WTC11 (cell line): ENCODE data around the gene MCUR1. TPM values are rescaled to one million over a fixed set of nuclear protein-coding genes. Genes with fewer than 3 reads are reported as not detected.

Experiments
- ATAC-seq: fragments of 200-7000 bp; cut with Tn5 transposase; 2 replicates; pipeline ENCODE4 v1.10.0; 2021; ENCODE audit warnings: mild to moderate bottlenecking, moderate library complexity
- CTCF ChIA-PET: fragments of 300-600 bp; sonication (Branson Sonifier 250); formaldehyde crosslinking; loops from one replicate; lab custom pipeline; 2021; ENCODE audit warnings: antibody characterized with exemption; lab: Charles Lee
- POLR2A ChIA-PET: fragments of 350-600 bp; sonication (Branson Sonifier 250); formaldehyde crosslinking; loops from one replicate; lab custom pipeline; 2021; ENCODE audit warnings: antibody characterized with exemption; lab: Charles Lee
- DNase-seq: peaks from one replicate; pipeline ENCODE4 v3.0.0; 2021; ENCODE audit warnings: low spot score
- H3K27ac Mint-ChIP-seq: 2 replicates; pipeline ENCODE4 v1.8.0; 2021; ENCODE audit warnings: mixed read lengths
- H3K27me3 Mint-ChIP-seq: 2 replicates; pipeline ENCODE4 v1.8.0; 2021; ENCODE audit warnings: low read depth, mild to moderate bottlenecking, moderate library complexity, mixed read lengths
- H3K36me3 Mint-ChIP-seq: 2 replicates; pipeline ENCODE4 v1.8.0; 2021; ENCODE audit warnings: mixed read lengths
- H3K4me1 Mint-ChIP-seq: 2 replicates; pipeline ENCODE4 v1.8.0; 2022; ENCODE audit warnings: mixed read lengths
- H3K4me3 Mint-ChIP-seq: 2 replicates; pipeline ENCODE4 v1.8.0; 2021; ENCODE audit warnings: mild to moderate bottlenecking, moderate library complexity, mixed read lengths
- H3K9me3 Mint-ChIP-seq: 2 replicates; pipeline ENCODE4 v1.8.0; 2021; ENCODE audit warnings: mixed read lengths
- CBFB ChIP-seq: sonication (generic); formaldehyde crosslinking; IDR thresholded peaks from 2 replicates; pipeline ENCODE4 v1.8.1; 2022; ENCODE audit warnings: mild to moderate bottlenecking, low read depth, missing genetic modification reagents
- CREM ChIP-seq: sonication (generic); formaldehyde crosslinking; IDR thresholded peaks from 2 replicates; pipeline ENCODE4 v1.8.1; 2022; ENCODE audit warnings: mild to moderate bottlenecking, missing genetic modification reagents, moderate library complexity
- ELF4 ChIP-seq: sonication (generic); formaldehyde crosslinking; IDR thresholded peaks from 2 replicates; pipeline ENCODE4 v1.8.1; 2022; ENCODE audit warnings: low read depth, mild to moderate bottlenecking, moderate library complexity, missing genetic modification reagents
- FOXK1 ChIP-seq: sonication (generic); formaldehyde crosslinking; IDR thresholded peaks from 2 replicates; pipeline ENCODE4 v1.8.0; 2022; ENCODE audit warnings: mild to moderate bottlenecking, moderate library complexity, missing genetic modification reagents
- NR1H2 ChIP-seq: sonication (generic); formaldehyde crosslinking; IDR thresholded peaks from 2 replicates; pipeline ENCODE4 v1.9.0; 2021; ENCODE audit warnings: mild to moderate bottlenecking, moderate library complexity, missing genetic modification reagents
- ZNF121 ChIP-seq: sonication (generic); formaldehyde crosslinking; IDR thresholded peaks from 2 replicates; pipeline ENCODE4 v1.8.0; 2023; ENCODE audit warnings: missing genetic modification reagents
- ZNF138 ChIP-seq: sonication (generic); formaldehyde crosslinking; conservative IDR thresholded peaks from 2 replicates; pipeline ENCODE4 v1.8.1; 2022; ENCODE audit warnings: mild to moderate bottlenecking, moderate library complexity, missing genetic modification reagents
- total RNA-seq: library from RNA; stranded (reverse); gene quantifications from 3 replicates; pipeline ENCODE4 v1.2.3, GENCODE V29; 2021
- TF ChIP-seq, protein P1 (sequence below): sonication (generic); formaldehyde crosslinking; IDR thresholded peaks from 2 replicates; pipeline ENCODE4 v1.8.0; 2023; ENCODE audit warnings: mild to moderate bottlenecking, missing genetic modification reagents
- TF ChIP-seq, protein P2 (sequence below): sonication (generic); formaldehyde crosslinking; IDR thresholded peaks from 2 replicates; pipeline ENCODE4 v1.8.0; 2022; ENCODE audit warnings: mild to moderate bottlenecking, missing genetic modification reagents
- TF ChIP-seq, protein P3 (sequence below): sonication (generic); formaldehyde crosslinking; IDR thresholded peaks from 2 replicates; pipeline ENCODE4 v1.8.1; 2023; ENCODE audit warnings: mild to moderate bottlenecking, missing genetic modification reagents
- TF ChIP-seq, protein P4 (sequence below): sonication (generic); formaldehyde crosslinking; IDR thresholded peaks from 2 replicates; pipeline ENCODE4 v1.8.1; 2022; ENCODE audit warnings: mild to moderate bottlenecking, missing genetic modification reagents, moderate library complexity, borderline replicate concordance
- TF ChIP-seq, protein P5 (sequence below): fragments of 250-450 bp; sonication (Bioruptor Pico); IDR thresholded peaks from 2 replicates; pipeline ENCODE4 v1.9.0; 2021; ENCODE audit warnings: mild to moderate bottlenecking
- TF ChIP-seq, protein P6 (sequence below): sonication (generic); formaldehyde crosslinking; IDR thresholded peaks from 2 replicates; pipeline ENCODE4 v1.8.1; 2023; ENCODE audit warnings: mild to moderate bottlenecking, missing genetic modification reagents, moderate library complexity

The MCUR1 gene
- total RNA-seq, 1 experiment from 2014 or later: 28.1 TPM

DNA sequence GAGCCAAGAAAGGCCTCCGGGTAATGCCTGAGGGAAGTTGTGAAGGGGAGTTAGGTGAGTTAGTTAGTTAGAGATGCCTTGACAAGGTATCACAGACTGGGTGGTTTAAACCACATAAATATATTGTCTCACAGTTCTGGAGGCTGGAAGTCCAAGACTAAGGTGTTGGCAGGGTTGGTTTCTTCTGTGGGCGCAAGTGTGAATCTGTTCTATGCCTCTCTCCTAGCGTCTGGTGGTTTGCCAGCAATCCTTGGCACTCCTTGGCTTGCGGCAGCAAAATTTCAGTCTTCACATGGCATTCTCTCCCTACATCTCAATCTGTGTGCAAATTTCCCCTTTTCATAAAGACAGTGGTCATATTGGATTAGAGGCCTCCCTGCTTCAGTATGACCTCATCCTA is 73.0 kb downstream of the MCUR1 start:
- ChIA-PET POLR2A (no interaction called here), CTCF (no interaction called here)
- H3K4me1 Mint-ChIP-seq: no peaks in the 10 kb centered on the region
- H3K27ac Mint-ChIP-seq: no peak overlapping the region
- TF ChIP-seq ZNF138 (CRISPR knock-in tag) (no peak), ZNF121 (CRISPR knock-in tag) (no peak), NR1H2 (no peak), FOXK1 (CRISPR knock-in tag) (no peak), ELF4 (no peak), CREM (no peak), CBFB (CRISPR knock-in tag) (no peak)
- TF ChIP-seq, protein P1, sequence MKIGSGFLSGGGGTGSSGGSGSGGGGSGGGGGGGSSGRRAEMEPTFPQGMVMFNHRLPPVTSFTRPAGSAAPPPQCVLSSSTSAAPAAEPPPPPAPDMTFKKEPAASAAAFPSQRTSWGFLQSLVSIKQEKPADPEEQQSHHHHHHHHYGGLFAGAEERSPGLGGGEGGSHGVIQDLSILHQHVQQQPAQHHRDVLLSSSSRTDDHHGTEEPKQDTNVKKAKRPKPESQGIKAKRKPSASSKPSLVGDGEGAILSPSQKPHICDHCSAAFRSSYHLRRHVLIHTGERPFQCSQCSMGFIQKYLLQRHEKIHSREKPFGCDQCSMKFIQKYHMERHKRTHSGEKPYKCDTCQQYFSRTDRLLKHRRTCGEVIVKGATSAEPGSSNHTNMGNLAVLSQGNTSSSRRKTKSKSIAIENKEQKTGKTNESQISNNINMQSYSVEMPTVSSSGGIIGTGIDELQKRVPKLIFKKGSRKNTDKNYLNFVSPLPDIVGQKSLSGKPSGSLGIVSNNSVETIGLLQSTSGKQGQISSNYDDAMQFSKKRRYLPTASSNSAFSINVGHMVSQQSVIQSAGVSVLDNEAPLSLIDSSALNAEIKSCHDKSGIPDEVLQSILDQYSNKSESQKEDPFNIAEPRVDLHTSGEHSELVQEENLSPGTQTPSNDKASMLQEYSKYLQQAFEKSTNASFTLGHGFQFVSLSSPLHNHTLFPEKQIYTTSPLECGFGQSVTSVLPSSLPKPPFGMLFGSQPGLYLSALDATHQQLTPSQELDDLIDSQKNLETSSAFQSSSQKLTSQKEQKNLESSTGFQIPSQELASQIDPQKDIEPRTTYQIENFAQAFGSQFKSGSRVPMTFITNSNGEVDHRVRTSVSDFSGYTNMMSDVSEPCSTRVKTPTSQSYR (CRISPR knock-in tag): no peak
- TF ChIP-seq, protein P2, sequence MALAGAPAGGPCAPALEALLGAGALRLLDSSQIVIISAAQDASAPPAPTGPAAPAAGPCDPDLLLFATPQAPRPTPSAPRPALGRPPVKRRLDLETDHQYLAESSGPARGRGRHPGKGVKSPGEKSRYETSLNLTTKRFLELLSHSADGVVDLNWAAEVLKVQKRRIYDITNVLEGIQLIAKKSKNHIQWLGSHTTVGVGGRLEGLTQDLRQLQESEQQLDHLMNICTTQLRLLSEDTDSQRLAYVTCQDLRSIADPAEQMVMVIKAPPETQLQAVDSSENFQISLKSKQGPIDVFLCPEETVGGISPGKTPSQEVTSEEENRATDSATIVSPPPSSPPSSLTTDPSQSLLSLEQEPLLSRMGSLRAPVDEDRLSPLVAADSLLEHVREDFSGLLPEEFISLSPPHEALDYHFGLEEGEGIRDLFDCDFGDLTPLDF (CRISPR knock-in tag): no peak
- TF ChIP-seq, protein P3, sequence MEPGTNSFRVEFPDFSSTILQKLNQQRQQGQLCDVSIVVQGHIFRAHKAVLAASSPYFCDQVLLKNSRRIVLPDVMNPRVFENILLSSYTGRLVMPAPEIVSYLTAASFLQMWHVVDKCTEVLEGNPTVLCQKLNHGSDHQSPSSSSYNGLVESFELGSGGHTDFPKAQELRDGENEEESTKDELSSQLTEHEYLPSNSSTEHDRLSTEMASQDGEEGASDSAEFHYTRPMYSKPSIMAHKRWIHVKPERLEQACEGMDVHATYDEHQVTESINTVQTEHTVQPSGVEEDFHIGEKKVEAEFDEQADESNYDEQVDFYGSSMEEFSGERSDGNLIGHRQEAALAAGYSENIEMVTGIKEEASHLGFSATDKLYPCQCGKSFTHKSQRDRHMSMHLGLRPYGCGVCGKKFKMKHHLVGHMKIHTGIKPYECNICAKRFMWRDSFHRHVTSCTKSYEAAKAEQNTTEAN: no peak
- TF ChIP-seq, protein P4, sequence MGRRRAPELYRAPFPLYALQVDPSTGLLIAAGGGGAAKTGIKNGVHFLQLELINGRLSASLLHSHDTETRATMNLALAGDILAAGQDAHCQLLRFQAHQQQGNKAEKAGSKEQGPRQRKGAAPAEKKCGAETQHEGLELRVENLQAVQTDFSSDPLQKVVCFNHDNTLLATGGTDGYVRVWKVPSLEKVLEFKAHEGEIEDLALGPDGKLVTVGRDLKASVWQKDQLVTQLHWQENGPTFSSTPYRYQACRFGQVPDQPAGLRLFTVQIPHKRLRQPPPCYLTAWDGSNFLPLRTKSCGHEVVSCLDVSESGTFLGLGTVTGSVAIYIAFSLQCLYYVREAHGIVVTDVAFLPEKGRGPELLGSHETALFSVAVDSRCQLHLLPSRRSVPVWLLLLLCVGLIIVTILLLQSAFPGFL: no peak
- TF ChIP-seq, protein P5, sequence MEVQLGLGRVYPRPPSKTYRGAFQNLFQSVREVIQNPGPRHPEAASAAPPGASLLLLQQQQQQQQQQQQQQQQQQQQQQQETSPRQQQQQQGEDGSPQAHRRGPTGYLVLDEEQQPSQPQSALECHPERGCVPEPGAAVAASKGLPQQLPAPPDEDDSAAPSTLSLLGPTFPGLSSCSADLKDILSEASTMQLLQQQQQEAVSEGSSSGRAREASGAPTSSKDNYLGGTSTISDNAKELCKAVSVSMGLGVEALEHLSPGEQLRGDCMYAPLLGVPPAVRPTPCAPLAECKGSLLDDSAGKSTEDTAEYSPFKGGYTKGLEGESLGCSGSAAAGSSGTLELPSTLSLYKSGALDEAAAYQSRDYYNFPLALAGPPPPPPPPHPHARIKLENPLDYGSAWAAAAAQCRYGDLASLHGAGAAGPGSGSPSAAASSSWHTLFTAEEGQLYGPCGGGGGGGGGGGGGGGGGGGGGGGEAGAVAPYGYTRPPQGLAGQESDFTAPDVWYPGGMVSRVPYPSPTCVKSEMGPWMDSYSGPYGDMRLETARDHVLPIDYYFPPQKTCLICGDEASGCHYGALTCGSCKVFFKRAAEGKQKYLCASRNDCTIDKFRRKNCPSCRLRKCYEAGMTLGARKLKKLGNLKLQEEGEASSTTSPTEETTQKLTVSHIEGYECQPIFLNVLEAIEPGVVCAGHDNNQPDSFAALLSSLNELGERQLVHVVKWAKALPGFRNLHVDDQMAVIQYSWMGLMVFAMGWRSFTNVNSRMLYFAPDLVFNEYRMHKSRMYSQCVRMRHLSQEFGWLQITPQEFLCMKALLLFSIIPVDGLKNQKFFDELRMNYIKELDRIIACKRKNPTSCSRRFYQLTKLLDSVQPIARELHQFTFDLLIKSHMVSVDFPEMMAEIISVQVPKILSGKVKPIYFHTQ (CRISPR knock-in tag): no peak
- TF ChIP-seq, protein P6, sequence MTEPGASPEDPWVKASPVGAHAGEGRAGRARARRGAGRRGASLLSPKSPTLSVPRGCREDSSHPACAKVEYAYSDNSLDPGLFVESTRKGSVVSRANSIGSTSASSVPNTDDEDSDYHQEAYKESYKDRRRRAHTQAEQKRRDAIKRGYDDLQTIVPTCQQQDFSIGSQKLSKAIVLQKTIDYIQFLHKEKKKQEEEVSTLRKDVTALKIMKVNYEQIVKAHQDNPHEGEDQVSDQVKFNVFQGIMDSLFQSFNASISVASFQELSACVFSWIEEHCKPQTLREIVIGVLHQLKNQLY: no peak
- no peak overlapping the region for H3K4me3 Mint-ChIP-seq
- peaks cover 16% of the 10 kb centered on the region; the same call in 1 of the 2 replicates for H3K9me3 Mint-ChIP-seq
- H3K27me3 Mint-ChIP-seq: no peaks in the 10 kb centered on the region; the same call in 1 of the 2 replicates
- no peaks in the 10 kb centered on the region for H3K36me3 Mint-ChIP-seq
- ATAC-seq (no peak), DNase-seq (no peak)

Other genes starting within 250 kb of the MCUR1 start
- gene SIRT5, start 240.0 kb downstream of the MCUR1 start, total RNA-seq: 11.8 to 16.3 TPM (median 15.5 TPM) in 3 replicates
- 65.3 to 76.1 TPM (median 66.5 TPM) in 3 replicates for gene NOL7, start 199.2 kb downstream of the MCUR1 start, total RNA-seq
- 31.5 to 33.4 TPM (median 33.4 TPM) in 3 replicates for gene RANBP9, start 102.7 kb downstream of the MCUR1 start, total RNA-seq
- 4.4 to 7.1 TPM (median 6.7 TPM) in 3 replicates for gene RNF182, start 110.4 kb upstream of the MCUR1 start, total RNA-seq